Measurements from ENCODE around the gene LRRC56. TPM values are rescaled to one million over a fixed set of nuclear protein-coding genes. Genes with fewer than 3 reads are reported as not detected.

LRRC56 gene
- total and polyA plus RNA-seq, 2 of the 13 experiments (the other 11 are each of a cell fraction or from before 2014, with no cell fraction given) = 0.11 to 0.29 TPM

GRCh38 chr11:518463-519202 lies 18.7 kb upstream of the LRRC56 start (continued):
- TF ChIP-seq ZNF18 (CRISPR knock-in tag; IDR thresholded peaks at IDR 0.05; ENCODE audit: insufficient replicate concordance) (no peak), NR2F1 (CRISPR knock-in tag; IDR thresholded peaks at IDR 0.05) (0 out of 4 replicates have a peak, but pooled peaks of 1 of the 2 experiments have one; percentile 19), ZBTB33 (CRISPR knock-in tag; IDR thresholded peaks at IDR 0.05) (peak; percentile 90), ZNF17 (CRISPR knock-in tag; IDR thresholded peaks at IDR 0.05) (no peak), HNRNPLL (IDR thresholded peaks at IDR 0.05; ENCODE audit: low read depth, low read length, poor library complexity, severe bottlenecking) (peak; percentile 93), SKIL (CRISPR knock-in tag; IDR thresholded peaks at IDR 0.05; ENCODE audit: borderline replicate concordance) (peak; percentile 43; the same call in 1 of the 2 replicates), POLR2G (IDR thresholded peaks at IDR 0.05; ENCODE audit: low read depth, low read length) (peak; percentile 63; the same call in 1 of the 2 replicates), JUND (CRISPR knock-in tag; IDR thresholded peaks at IDR 0.05) (0 out of 2 replicates have a peak, but pooled peaks have one; percentile 10), CAMTA2 (CRISPR knock-in tag; IDR thresholded peaks at IDR 0.05; ENCODE audit: borderline replicate concordance) (0 out of 2 replicates have a peak, but pooled peaks have one; percentile 31), SP140L (CRISPR knock-in tag; IDR thresholded peaks at IDR 0.05; ENCODE audit: borderline replicate concordance) (no peak), RXRB (CRISPR knock-in tag; IDR thresholded peaks at IDR 0.05; ENCODE audit: borderline replicate concordance) (peak; percentile 26; the same call in 1 of the 2 replicates), ZSCAN31 (CRISPR knock-in tag; IDR thresholded peaks at IDR 0.05; ENCODE audit: low read depth) (peak; percentile 83), THAP11 (CRISPR knock-in tag; IDR thresholded peaks at IDR 0.05) (peak; percentile 81), FOSL2 (CRISPR knock-in tag; IDR thresholded peaks at IDR 0.05) (peak; percentile 83), ZHX1 (CRISPR knock-in tag; IDR thresholded peaks at IDR 0.05; ENCODE audit: low read depth) (peak; percentile 88), ZNF670 (CRISPR knock-in tag; IDR thresholded peaks at IDR 0.05; ENCODE audit: borderline replicate concordance) (0 out of 2 replicates have a peak, but pooled peaks have one; percentile 53), BHLHE40 (IDR thresholded peaks at IDR 0.05; ENCODE audit: low read length) (peak; percentile 87), HOXA7 (CRISPR knock-in tag; IDR thresholded peaks at IDR 0.05) (no peak), ZBTB7A (CRISPR knock-in tag; IDR thresholded peaks at IDR 0.05) (0 out of 2 replicates have a peak, but pooled peaks have one; percentile 42), ZNF879 (CRISPR knock-in tag; IDR thresholded peaks at IDR 0.05) (no peak)
